WTC11 (cell line): ENCODE data around the gene TMX4. TPM values are rescaled to one million over a fixed set of nuclear protein-coding genes. Genes with fewer than 3 reads are reported as not detected.

ENCODE experiments used
- ATAC-seq: fragments of 200-7000 bp; cut with Tn5 transposase; 2 replicates; pipeline ENCODE4 v1.10.0; 2021; ENCODE audit warnings: mild to moderate bottlenecking, moderate library complexity
- CTCF ChIA-PET: fragments of 300-600 bp; sonication (Branson Sonifier 250); formaldehyde crosslinking; loops from one replicate; lab custom pipeline; 2021; ENCODE audit warnings: antibody characterized with exemption; lab: Charles Lee
- POLR2A ChIA-PET: fragments of 350-600 bp; sonication (Branson Sonifier 250); formaldehyde crosslinking; loops from one replicate; lab custom pipeline; 2021; ENCODE audit warnings: antibody characterized with exemption; lab: Charles Lee
- DNase-seq: peaks from one replicate; pipeline ENCODE4 v3.0.0; 2021; ENCODE audit warnings: low spot score
- H3K27ac Mint-ChIP-seq: 2 replicates; pipeline ENCODE4 v1.8.0; 2021; ENCODE audit warnings: mixed read lengths
- H3K27me3 Mint-ChIP-seq: 2 replicates; pipeline ENCODE4 v1.8.0; 2021; ENCODE audit warnings: low read depth, mild to moderate bottlenecking, moderate library complexity, mixed read lengths
- H3K36me3 Mint-ChIP-seq: 2 replicates; pipeline ENCODE4 v1.8.0; 2021; ENCODE audit warnings: mixed read lengths
- H3K4me1 Mint-ChIP-seq: 2 replicates; pipeline ENCODE4 v1.8.0; 2022; ENCODE audit warnings: mixed read lengths
- H3K4me3 Mint-ChIP-seq: 2 replicates; pipeline ENCODE4 v1.8.0; 2021; ENCODE audit warnings: mild to moderate bottlenecking, moderate library complexity, mixed read lengths
- H3K9me3 Mint-ChIP-seq: 2 replicates; pipeline ENCODE4 v1.8.0; 2021; ENCODE audit warnings: mixed read lengths
- AFF4 ChIP-seq: sonication (generic); formaldehyde crosslinking; IDR thresholded peaks from 2 replicates; pipeline ENCODE4 v1.8.1; 2023; ENCODE audit warnings: mild to moderate bottlenecking, missing genetic modification reagents, borderline replicate concordance
- CDX4 ChIP-seq: fragments of 250-450 bp; sonication (Bioruptor Pico); IDR thresholded peaks from 2 replicates; pipeline ENCODE4 v1.9.0; 2021; ENCODE audit warnings: moderate library complexity, mild to moderate bottlenecking, inconsistent platforms, borderline replicate concordance
- CREB1 ChIP-seq: sonication (generic); formaldehyde crosslinking; IDR thresholded peaks from 2 replicates; pipeline ENCODE4 v1.8.0; 2023; ENCODE audit warnings: mild to moderate bottlenecking, missing genetic modification reagents
- CREM ChIP-seq: sonication (generic); formaldehyde crosslinking; IDR thresholded peaks from 2 replicates; pipeline ENCODE4 v1.8.1; 2022; ENCODE audit warnings: mild to moderate bottlenecking, missing genetic modification reagents, moderate library complexity
- E2F5 ChIP-seq: sonication (generic); formaldehyde crosslinking; IDR thresholded peaks from 2 replicates; pipeline ENCODE4 v1.8.1; 2022; ENCODE audit warnings: mild to moderate bottlenecking, moderate library complexity, missing genetic modification reagents
- GRHL2 ChIP-seq: fragments of 250-450 bp; sonication (Bioruptor Pico); IDR thresholded peaks from 2 replicates; pipeline ENCODE4 v1.8.0; 2022; ENCODE audit warnings: mild to moderate bottlenecking, moderate library complexity; ENCODE audit not compliant: insufficient replicate concordance, severe bottlenecking
- HMGA2 ChIP-seq: fragments of 250-450 bp; sonication (Bioruptor Pico); IDR thresholded peaks from 2 replicates; pipeline ENCODE4 v1.4.0; 2021; ENCODE audit warnings: mild to moderate bottlenecking, moderate library complexity
- MXD4 ChIP-seq: fragments of 250-450 bp; sonication (Bioruptor Pico); IDR thresholded peaks from 2 replicates; pipeline ENCODE4 v1.8.0; 2021; ENCODE audit warnings: mild to moderate bottlenecking, moderate library complexity, borderline replicate concordance
- NR2C2 ChIP-seq: sonication (generic); formaldehyde crosslinking; IDR thresholded peaks from 2 replicates; pipeline ENCODE4 v1.8.0; 2022; ENCODE audit warnings: mild to moderate bottlenecking, missing genetic modification reagents
- OVOL2 ChIP-seq: fragments of 250-450 bp; sonication (Bioruptor Pico); IDR thresholded peaks from 2 replicates; pipeline ENCODE4 v1.9.0; 2021; ENCODE audit warnings: mild to moderate bottlenecking, borderline replicate concordance
- SMAD3 ChIP-seq: sonication (generic); formaldehyde crosslinking; IDR thresholded peaks from 2 replicates; pipeline ENCODE4 v1.8.0; 2022; ENCODE audit warnings: missing genetic modification reagents, mild to moderate bottlenecking, borderline replicate concordance
- TCF7 ChIP-seq: sonication (generic); formaldehyde crosslinking; IDR thresholded peaks from 2 replicates; pipeline ENCODE4 v1.8.0; 2022; ENCODE audit warnings: mild to moderate bottlenecking, low read depth, missing genetic modification reagents, moderate library complexity
- ZBTB43 ChIP-seq: sonication (generic); formaldehyde crosslinking; IDR thresholded peaks from 2 replicates; pipeline ENCODE4 v1.8.1; 2023; ENCODE audit warnings: mild to moderate bottlenecking, missing genetic modification reagents
- ZMAT4 ChIP-seq: fragments of 250-450 bp; sonication (Bioruptor Pico); IDR thresholded peaks from 2 replicates; pipeline ENCODE4 v1.9.0; 2021; ENCODE audit warnings: mild to moderate bottlenecking
- ZNF425 ChIP-seq: fragments of 250-450 bp; sonication (Bioruptor Pico); conservative IDR thresholded peaks from 2 replicates; pipeline ENCODE4 v1.9.0; 2021; ENCODE audit warnings: mild to moderate bottlenecking
- ZNF532 ChIP-seq: fragments of 250-450 bp; sonication (Bioruptor Pico); IDR thresholded peaks from 2 replicates; pipeline ENCODE4 v1.9.0; 2021; ENCODE audit warnings: mild to moderate bottlenecking, borderline replicate concordance
- total RNA-seq: library from RNA; stranded (reverse); gene quantifications from 3 replicates; pipeline ENCODE4 v1.2.3, GENCODE V29; 2021

The TMX4 gene
- total RNA-seq, 1 experiment from 2014 or later, result 9.8 TPM

GRCh38 chr20:7950387-7950786, 69.2 kb downstream of the TMX4 start:
- H3K4me3 Mint-ChIP-seq, result no peak overlapping the region
- ATAC-seq, result peak; percentile 57
- DNase-seq, result no peak
- H3K27ac Mint-ChIP-seq, result no peak overlapping the region
- H3K9me3 Mint-ChIP-seq, result peaks cover 47% of the 10 kb centered on the region
- POLR2A ChIA-PET, result no interaction called here
- peaks cover 10% of the 10 kb centered on the region for H3K4me1 Mint-ChIP-seq
- peak; percentile 35; the same call in 1 of the 2 replicates for TF ChIP-seq ZBTB43 (CRISPR knock-in tag)
- TF ChIP-seq ZNF425 (CRISPR knock-in tag), result no peak
- no peak for TF ChIP-seq OVOL2
- CTCF ChIA-PET, result interaction anchor here (1.3 kb wide), 1 partner anchor 14 kb away, joined by 6 read pairs; no protein-coding TSS in a partner anchor
- H3K36me3 Mint-ChIP-seq, result peaks cover 26% of the 10 kb centered on the region
- peaks cover 5% of the 10 kb centered on the region for H3K27me3 Mint-ChIP-seq

GRCh38 chr20:7943891-7944290, 75.7 kb downstream of the TMX4 start:
- ChIA-PET POLR2A (no interaction called here), CTCF (no interaction called here)
- ATAC-seq, result no peak
- DNase-seq, result no peak
- Mint-ChIP-seq H3K4me3 (no peak overlapping the region), H3K27me3 (peaks cover 5% of the 10 kb centered on the region), H3K27ac (no peak overlapping the region), H3K36me3 (peaks cover 25% of the 10 kb centered on the region), H3K9me3 (peaks cover 34% of the 10 kb centered on the region), H3K4me1 (peaks cover 4% of the 10 kb centered on the region)
- TF ChIP-seq GRHL2 (CRISPR knock-in tag) (no peak), CDX4 (CRISPR knock-in tag) (no peak), ZBTB43 (CRISPR knock-in tag) (no peak), CREM (CRISPR knock-in tag) (no peak), E2F5 (CRISPR knock-in tag) (no peak), AFF4 (CRISPR knock-in tag) (no peak), HMGA2 (no peak), TCF7 (CRISPR knock-in tag) (no peak), ZNF532 (CRISPR knock-in tag) (no peak), ZMAT4 (CRISPR knock-in tag) (no peak), ZNF425 (CRISPR knock-in tag) (no peak), MXD4 (CRISPR knock-in tag) (no peak), CREB1 (CRISPR knock-in tag) (no peak), NR2C2 (CRISPR knock-in tag) (no peak), SMAD3 (CRISPR knock-in tag) (no peak)
